Measurements from ENCODE around the gene PI16.
"Not testable (repeated sequence)": the region's sequence is repeated elsewhere in the genome, so short reads cannot be mapped to it uniquely, and the experiment has no call there.

Gene PI16

DNA sequence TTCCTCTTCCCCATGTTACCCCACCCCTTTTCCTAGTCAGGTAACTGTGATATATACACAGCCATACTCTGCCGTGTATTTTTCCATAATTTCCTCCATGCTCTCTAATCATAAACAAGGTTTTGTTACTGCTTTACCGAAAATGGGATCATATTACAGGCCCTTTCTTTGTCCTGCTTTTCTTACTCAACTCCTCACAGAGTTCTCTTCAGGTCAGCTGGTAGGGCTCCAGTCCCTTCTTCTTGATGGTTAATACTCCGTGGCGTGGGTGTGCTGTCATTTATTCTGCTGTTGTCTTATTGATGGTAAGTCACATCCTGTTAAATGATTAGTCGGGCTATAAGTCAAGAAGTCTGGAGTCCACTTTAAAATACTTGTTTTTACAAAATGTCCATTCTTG lies 24.9 kb upstream of the PI16 start:
- no peak for FAIRE-seq

DNA sequence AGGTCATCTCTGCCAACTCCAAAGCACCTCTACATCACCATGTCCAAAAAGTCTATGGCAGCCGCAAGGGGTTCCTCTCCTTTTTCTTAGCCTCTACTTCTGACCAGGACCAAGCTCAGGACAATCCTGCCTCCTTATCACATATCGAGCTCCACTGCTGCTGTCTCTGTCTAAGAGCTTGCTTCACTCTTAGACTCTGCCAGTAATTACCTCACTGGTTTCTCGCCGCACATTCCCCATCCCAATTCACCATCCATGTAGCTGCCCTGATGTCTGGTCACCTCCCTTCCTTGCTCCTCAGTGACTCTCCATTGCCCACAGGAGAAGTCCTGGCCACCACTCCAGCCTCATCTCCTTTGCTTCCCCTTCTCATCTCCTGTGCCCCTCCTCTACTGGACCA lies 24.1 kb upstream of the PI16 start:
- FAIRE-seq, result no peak

DNA sequence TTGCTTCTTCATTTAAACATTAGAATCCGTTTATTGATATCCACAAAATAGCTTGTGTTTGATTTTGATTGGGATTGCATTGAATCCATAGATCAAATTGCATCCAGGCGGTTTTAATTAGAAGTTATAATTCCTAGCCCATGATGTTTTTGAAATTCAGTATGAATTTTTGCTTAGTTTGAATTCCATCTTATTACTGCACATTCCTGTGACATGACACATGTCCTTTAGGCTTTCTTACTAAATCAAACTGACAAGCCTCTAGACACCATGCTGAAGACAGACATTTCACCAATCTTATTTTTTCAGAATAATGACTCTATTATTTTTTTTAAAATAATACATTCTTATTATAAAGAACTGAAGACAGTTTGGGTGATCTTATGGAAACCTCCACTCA lies 21.4 kb upstream of the PI16 start:
- no peak for FAIRE-seq

DNA sequence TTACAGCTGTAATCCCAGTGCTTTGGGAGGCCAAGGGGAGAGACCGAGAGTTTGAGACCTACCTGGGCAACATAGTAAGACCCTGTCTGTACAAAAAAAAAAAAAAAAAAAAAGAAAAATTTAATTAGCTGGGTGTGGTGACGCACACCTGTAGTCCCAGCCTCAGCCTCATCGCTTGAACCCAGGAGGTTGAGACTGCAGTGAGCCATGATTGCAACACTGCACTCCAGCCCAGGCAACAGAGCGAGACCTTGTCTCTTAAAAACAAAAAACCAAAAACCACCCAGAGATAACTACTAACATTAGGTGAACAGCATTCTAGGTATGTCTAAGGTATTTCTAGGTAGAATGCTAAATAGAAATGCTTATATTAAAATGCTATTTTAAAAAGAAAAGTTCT lies 21.0 kb upstream of the PI16 start:
- no peak for FAIRE-seq

DNA sequence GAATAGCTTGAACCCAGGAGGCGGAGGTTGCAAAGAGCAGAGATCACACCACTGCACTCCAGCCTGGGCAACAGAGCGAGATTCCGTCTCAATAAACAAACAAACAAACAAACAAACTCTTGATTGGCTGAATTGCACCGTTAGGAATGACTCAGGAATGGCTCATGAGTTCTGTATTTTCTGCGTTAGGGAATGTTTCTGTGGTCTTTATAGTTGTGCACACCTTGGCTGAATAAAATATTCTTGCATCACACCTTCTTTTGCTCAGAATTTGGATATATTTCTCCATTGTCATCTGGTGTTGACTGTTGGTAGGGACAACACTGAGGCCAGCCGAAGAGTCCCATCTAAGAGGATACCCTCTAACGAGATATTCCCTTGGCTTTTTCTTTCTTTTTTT lies 19.6 kb upstream of the PI16 start:
- FAIRE-seq, result no peak

DNA sequence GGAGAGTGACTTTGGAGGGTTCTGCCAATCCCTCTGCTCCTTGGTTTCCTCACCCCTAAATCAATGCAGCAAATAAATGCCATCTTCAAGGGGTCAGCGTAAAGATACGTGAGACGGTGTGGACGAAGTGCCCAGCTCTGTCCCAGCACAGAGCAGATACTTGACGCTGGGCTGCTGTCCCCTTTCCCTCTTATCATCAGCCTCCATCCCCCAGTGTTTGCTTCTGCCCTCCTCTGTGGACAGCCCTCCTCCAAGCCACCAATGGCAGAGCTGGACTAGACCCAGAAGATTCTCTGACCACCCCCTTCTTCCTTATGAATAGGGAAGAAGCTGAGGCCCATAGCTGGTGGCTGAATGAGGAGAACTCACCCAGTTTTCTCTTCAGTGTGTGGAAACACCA lies 17.7 kb upstream of the PI16 start:
- no peak for FAIRE-seq

DNA sequence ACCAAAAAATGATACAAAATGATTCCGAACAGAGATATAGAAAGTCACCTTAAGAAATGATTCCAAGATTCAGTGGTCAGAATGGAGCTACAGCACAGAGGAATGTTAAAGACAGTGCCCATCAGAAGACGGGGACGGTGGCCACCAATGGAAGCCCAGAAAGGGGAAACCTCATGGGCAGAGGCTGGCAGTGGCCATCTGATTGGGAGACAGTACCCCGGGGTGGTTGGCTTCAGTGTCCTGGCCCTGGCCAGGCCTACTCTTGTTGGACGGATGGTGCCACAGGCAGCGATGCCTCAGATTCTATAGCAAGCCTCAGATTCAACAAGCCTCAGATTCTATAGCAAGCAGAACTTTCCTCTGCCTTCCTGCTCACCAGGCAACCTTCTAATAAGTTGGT lies 16.6 kb upstream of the PI16 start:
- no peak for FAIRE-seq

DNA sequence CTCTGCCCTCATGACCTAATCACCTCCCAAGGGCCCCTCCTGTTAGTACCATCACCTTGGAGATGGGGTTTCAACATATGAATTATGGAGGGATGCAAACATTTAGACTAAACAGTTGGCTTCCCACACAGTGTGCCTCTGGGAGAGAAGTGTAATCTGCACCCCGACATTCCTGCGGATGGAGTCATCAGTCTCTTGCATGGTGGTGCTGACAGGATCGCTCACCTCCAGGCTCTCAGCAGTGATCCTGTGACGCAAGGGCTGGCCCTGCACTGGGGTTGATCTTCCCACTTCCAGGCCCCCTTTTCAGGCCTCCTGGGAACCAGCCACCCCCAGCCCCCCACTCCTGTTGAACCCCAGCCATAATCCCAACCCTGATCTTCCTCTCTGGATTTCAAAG lies 16.0 kb upstream of the PI16 start:
- no peak for FAIRE-seq

DNA sequence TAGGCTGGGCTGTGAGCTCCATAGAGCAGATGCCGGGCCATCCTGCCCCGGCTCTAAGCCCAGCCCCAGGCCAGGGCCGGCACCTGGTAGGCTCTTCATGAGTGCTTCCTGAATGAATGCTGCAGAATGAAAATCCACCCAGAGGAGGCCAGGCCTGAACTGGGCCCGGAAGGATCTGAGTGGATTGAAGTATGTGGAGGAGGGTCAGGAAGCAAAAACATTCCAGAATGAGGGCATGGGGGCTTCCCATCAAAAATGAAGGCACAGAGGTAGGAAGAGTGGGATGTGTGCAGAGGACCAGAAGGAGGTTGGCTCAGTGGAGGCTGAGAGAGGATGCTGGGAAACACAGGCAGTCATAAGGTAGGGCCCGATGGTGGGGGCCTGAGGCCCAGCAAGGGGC lies 15.5 kb upstream of the PI16 start:
- not testable (repeated sequence) for FAIRE-seq

DNA sequence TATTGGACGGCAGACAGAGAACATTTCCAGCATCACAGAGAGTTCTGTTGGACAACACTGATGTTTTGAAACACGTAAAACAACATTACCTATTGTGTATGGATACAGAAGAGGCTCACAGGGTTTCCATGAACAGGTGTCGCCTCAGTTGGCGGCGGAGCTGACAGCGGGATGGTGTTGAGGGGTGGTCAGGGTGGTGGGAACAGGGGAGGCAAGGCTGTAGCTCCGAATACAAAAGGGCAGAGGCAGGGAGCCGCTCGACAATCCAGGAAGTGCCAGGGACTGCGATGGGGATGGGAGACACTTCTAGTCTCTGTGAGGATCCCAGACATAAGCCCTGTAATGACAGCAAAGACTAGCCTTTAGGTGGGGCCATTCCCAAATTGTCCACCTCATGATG lies 14.5 kb upstream of the PI16 start:
- FAIRE-seq, result no peak

DNA sequence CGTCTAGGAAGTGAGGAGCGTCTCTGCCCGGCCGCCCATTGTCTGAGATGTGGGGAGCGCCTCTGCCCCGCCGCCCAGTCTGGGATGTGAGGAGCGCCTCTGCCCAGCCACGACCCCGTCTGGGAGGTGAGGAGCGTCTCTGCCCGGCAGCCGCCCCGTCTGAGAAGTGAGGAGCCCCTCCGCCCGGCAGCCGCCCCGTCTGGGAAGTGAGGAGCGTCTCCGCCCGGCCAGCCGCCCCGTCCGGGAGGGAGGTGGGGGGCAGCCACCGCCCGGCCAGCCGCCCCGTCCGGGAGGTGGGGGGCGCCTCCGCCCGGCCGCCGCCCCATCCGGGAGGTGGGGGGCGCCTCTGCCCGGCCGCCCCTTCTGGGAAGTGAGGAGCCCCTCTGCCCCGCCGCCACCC lies 13.0 kb upstream of the PI16 start:
- not testable (repeated sequence) for FAIRE-seq

DNA sequence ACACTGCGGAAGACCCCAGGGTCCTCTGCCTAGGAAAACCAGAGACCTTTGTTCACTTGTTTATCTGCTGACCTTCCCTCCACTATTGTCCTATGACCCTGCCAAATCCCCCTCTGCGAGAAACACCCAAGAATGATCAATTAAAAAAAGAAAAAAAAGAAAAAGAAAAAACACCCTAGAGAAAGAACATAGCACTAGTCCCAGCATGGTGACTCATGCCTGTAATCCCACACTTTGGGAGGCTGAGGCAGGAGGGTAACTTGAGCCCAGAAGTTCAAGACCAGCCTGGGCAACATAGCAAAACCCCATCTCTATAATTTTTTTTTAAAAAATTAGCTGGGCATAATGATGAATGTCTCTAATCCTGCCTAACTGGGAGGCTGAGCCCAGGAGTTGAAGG lies 12.2 kb upstream of the PI16 start:
- not testable (repeated sequence) for FAIRE-seq

DNA sequence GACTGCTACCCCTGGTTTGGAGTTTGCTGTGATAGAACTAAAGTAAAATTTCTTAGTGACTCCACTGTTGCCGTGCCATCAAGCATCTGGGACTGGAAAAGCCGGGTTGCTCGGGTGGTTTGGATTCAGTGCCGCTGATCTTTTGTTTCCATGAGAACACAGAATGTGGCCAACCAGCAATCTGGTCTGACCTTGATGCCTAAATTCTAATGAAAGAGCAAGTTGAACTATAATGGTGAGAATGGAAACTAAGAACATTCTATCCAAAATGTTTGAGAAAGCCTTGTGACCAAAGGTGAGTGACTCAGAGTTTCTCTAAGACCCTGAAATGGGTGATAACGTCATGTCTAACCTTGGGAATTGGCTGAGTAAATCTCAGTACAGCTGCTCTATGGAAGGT lies 9.9 kb upstream of the PI16 start:
- no peak for FAIRE-seq

DNA sequence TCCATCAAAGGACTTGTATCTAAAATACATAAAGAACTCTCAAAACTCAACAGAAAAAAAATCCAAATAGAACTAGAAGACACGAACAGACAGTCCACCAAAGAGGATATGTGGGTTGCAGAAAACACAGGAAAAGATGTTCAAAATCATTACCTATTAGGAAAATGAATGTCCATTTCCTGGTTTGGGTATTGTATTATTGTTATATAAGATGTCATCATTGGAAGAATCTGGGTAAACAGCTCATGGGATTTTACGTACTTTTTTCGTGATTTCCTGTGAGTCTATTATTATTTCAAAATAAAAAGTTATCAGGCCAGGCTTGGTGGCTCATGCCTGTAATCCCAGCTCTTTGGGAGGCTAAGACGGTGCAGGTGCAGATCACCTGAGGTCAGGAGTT lies 9.2 kb upstream of the PI16 start:
- no peak for FAIRE-seq

DNA sequence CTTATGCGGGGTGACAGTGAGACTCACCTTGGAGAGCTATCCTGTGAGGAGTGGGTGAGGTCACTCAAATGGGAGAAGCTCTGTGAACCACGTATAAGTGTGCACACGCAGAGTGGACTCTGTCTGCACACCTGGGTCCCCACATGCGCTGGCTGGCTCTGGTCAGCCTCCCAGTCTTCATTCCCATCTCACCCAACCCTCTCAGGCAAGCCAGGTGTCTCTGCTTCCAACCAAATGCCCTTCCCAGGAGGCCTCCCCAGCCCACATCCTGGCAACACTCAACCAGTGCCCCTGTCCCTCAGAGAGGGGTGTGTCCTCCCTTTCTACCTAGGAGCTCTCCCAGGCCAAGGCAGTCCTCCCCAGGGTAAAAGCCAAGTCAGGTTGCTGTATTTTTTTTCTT lies 8.0 kb upstream of the PI16 start:
- FAIRE-seq, result no peak

DNA sequence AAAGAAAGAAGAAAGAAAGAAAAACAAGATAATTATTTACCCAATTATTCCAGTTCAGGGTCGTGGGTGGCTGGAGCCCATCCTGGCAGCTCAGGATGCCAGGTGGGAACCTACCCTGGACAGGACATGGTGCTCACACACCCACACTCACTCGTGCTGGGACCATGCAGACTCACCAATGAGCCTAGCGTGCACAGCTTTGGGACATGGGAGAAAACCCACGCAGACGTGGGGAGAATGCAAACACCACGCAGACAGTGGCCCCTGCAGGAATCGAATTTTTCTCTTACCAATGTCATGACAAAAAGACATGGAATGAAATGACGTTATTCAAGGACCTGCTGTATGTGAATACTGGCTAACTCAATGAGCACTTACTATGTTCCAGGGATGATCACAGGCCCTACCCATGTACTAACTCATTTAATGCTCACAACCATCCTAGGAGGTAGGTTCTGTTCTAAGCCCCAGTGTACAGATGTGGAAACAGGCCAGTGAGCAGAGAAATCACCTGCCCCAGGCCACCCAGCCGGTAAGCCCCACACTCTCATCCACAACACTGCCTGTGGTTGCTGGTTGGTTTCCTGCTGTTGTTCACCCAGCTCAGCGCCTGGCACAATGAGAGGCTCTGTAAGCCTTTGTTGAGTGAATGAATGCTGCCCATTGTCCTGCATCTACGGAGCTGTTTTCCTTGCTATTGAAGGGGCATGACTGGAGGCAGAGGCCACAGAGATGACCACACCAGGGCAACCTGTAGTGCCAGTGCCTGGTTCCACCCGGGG lies 6.8 kb upstream of the PI16 start:
- FAIRE-seq, result no peak

DNA sequence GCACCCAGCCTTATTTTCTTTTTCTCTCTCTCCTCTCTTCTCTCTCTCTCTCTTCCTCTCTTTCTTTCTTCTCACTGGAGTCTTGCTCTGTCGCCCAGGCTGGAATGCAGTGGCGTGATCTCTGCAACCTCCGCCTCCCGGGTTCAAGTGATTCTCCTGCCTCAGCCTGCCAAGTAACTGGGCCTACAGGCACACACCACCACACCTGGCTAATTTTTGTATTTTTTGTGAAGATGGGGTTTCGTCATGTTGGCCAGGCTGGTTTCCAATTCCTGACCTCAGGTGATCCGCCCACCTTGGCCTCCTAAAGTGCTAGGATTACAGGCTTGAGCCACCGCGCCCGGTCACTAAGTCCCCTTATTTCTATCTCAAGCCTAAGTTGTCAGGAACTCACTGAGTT lies 5.5 kb upstream of the PI16 start:
- FAIRE-seq, result not testable (repeated sequence)

DNA sequence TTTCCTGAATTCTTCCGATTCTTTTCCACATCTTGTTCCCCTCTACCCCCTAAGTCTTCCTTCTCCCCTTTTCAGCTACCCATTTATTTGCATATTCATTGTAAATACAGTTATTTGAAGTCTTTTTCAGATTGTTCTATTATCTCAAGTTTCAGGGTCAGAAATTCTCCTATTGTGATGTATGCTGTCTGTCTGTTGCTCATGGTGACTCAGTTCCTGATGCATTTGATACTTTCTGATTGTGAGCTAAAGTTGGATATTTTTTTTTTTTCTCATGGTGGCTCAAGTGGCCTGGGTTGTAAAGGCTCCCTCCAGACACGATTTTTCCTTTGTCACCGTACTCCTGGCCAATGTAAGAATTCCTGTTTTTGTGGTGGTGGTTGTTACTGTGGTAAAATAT lies 4.9 kb upstream of the PI16 start:
- FAIRE-seq, result no peak

DNA sequence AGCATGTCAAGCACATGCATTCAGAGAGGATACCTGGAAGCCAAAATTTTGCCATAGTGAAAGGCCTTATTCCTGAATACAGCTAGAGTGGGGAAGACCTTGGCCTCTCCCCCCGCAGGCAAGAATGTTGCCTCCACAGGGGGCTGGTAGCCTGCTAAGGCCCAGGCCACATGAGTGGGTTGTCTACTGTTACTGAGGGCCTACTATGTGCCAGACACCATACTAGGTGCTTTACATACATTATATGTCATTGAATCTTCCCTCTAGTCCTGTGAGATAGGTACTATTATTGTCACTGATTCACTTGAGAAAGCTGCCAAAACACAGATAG lies 642 bp upstream of the PI16 start:
- FAIRE-seq, result no peak

DNA sequence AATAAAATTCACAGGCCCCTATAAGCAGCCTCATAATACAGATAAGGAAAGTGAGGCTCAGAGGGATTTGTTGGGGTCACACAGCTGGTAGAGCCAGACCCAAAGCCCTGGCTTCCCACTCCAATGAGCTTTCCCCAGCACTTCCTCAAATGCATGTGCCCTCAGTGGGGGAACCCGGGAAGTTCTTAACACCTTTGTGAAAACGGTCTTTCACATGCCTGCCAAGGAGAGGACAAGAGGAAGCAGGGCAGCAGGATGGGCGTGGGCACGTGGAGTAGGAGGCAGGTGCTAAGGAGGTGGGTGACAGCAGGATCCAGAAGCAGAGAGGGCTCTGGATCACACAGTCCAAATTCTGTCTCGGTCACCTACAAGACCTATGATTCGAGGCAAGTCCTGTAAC lies 598 bp downstream of the PI16 start:
- no peak for FAIRE-seq

DNA sequence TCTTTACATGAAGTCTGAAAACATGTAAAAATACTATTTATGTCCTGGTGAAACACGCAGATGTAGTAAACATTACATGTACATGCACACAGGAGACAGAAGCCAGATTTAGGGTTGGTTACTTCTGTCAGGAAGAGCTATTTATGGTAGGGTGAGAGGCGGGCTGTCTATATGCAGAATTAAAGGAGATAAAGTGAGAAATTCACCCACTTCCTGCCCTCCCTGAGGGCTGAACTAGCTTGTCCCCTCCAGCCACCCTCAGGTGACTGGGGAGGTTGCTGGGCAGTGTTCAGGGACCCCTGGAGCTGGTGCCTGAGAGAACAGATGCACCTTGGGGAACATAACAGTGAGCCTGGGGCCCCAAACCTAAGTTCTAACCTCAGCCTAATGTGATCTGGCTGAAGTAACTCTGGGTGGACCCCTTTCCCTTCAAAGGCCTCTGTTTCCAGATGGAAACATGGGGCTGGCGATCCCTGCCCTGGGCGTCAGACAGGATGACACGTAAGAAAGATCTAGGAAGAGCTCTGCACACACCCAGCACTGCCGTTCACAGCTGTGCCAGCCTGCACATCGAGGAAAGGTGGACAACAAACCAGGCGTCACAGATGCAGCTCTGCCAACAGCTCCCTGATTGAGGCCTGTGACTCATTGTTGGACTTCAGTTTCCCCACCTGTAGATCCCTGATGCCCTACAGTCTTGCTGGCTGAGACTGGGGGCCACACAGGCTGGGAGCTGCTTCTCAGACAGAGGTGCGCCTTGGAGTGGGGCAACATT lies 1.3 kb downstream of the PI16 start:
- no peak for FAIRE-seq

DNA sequence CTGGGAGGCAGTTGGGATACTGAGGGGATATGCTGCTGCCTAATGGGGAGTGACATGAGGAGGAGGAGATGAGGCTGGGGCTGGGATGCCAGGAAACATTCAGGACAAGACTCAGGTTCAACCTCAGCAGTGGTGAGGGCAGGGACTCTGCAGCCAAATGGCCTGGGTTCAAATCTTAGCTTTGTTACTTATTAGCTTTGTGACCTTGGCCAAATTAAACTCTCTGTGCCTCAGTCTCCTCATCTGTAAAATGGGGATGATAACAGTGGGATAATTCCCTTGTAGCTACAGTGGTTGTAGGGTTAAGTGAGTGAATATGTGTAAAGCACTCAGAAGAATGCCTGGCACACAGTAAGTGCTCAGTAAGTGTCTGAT lies 1.9 kb downstream of the PI16 start:
- no peak for FAIRE-seq

DNA sequence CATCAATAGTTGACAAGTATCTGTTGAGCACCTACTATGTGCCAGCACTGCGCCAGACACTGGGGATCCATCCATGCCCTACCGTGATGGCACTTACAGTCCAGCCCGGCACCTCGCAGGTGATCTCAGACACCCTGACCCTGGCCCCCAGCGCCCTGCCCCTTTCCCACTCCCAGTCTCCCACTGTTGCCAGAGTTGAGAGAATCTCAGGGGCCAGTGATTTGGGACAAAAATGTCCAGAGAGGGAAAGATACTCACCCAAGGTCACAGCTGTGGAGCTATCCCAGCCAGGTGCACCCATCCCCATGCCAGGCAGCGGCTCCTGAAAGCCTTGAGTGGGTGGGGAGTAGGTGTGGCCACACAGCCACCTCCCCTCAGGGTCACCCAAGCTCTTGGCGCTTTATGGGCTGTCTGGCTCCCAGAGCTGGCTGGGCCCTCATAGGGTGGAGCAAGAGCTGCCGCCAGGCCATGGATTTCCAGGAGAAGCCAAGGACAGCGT lies 3.3 kb downstream of the PI16 start:
- no peak for FAIRE-seq

DNA sequence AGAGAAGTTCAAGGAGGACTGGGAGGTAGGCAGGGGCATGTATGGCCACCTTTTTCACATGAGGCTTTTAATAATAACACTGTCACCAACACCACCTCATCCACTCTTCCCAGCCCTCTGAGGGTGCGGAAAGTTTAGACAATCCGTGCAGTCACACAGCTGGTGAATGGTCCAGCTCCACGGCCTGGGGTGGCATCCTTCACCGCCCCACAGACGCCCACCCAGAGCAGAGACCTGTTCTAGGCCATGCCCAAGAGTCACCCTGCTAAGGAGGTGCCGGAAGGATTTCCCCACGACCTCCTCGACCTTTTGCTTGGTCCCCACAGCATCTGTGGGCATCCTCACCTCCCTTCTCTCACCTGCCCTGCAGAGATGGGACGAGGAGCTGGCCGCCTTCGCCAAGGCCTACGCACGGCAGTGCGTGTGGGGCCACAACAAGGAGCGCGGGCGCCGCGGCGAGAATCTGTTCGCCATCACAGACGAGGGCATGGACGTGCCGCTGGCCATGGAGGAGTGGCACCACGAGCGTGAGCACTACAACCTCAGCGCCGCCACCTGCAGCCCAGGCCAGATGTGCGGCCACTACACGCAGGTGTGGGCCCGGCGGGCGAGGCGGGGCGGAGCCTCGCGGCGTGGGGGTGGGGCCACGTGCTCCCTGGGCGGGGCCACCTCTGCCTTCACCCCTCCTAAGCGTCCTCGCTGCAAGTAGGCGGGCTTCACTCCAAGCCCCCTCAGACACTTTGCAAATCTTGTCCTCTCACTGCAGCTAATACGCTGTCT lies 4.4 kb downstream of the PI16 start:
- FAIRE-seq, result no peak

All from TTC549 (cell line).